GM19455 (cell line): ENCODE results near the gene BTBD16.
A peak's percentile ranks its signal among the peaks of the same experiment; 100 is the strongest.

Experiments used
- ATAC-seq: cut with Tn5 transposase; IDR thresholded peaks from one replicate; pipeline ENCODE4 v1.9.1; 2021; ENCODE audit not compliant: unreplicated experiment

BTBD16 gene

DNA sequence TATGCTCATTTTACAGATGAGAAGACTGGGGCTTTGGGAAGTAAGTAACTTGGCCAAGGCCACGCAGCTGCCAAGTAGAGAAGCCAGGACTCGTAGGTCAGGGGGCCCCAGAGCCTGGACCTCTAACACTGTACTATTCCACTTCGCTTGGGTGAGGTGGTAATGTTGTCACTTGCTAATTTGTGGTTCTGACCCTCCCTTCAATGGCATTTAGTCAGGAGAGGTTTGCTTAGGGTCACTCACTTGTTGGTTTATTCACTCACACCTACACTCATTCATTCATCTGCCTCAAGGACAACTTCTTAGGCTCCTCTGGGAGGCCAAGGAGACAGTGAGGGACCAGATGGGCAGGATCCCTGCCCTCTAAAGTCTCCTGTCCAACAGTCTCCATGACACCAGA, 21.3 kb downstream of the BTBD16 start:
- no peak for ATAC-seq

DNA sequence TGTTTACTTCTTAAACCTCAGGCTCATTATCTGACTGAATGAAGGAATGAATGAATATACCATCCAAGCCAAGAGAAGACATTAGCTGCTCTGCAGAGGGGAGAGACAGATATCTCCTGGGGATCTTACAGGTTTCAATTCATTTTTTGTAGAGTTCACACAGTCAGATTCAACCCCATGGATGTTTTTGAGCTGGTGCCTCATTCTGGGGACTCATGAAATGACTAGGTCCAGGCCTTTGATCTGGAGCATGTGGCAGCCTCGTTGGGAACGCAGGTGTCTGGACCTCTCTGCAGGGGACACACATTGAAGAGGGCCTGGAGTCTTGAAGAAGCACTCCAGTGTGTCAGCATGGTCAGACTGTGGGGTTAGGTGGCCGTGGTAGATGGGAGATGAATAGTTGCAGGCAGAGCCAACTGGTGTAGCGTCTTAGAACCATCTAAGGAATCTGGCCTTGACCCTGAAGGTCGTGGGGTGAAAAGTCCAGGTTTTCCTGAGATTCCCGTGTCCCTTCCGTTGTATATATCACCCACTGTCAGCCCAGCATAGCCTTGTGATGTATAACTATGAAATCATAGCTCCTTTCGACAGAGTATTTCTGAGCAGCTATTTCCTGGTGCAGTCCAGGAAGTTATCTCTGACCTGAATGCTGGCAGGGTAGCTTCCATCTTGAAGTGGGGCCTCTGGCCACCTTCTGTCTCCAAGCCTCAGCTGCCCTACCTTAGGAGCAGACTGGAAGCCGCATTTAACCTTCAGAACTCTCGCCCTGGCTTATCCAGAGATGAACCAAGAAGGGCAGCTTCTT, 22.3 kb downstream of the BTBD16 start:
- ATAC-seq: no peak

DNA sequence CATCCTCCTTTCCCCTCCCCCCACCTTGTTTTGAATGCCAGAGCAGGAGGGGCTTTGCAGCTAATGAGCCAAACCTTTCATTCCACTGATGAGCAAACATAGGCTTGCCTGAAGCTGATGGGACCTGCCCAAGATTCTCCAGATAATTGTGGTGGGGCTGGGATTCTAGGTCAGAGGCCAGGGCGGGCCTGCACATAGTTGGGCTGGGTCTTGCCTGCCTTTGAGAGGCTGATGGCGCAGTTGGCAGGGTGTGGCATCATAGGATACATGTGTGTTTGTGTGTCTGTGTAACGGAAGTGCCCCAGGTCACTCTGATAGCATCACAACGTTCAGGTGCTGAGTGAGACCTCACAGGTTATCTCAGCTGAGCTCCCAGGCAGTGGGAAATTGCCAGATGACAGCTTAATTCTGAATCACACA, 22.9 kb downstream of the BTBD16 start:
- no peak for ATAC-seq

DNA sequence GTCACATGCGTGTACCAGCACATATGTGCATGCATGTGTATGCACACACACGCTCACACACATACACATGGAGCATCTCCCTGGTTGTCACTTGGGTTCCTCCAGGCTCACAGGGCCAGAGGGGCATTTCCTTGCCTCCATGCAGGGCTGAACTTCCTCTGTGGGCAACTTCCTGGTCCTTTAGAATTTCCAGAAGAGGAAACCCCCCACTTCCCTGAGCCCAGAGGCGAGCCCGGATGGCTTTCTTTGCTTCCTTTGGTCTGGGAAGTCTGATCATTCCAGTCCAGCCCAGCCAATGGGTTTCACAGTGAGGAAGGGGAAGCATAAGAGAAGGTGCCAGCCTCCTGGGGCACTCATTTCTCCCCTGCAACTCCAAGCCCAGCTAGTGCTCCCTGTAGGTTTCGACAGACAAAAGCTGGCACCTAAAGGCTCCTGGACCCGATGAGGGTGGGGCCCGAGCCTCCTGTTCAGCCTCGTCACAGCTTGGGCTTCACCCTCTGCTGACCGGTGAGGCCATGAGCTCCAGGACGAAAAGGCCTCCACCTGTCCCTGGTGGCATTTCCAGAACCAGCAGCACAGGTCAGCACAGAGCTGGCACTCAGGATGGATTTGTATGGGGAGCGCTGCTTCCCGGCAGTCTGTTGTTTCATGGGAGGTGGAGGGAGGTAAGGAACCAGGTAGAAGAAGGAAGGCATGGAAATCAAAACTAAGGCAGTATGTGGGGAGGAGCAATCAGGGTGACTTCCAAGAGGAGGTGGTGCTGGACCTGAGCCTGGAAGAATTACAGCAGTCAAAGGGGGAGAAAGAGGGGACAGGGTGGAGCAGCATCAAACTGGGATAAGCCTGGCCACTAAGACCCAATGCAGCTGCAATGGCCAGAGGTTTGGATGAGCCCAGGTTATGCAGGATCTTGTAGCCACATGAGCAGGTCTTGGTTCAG, 23.7 kb downstream of the BTBD16 start:
- ATAC-seq: no peak

DNA sequence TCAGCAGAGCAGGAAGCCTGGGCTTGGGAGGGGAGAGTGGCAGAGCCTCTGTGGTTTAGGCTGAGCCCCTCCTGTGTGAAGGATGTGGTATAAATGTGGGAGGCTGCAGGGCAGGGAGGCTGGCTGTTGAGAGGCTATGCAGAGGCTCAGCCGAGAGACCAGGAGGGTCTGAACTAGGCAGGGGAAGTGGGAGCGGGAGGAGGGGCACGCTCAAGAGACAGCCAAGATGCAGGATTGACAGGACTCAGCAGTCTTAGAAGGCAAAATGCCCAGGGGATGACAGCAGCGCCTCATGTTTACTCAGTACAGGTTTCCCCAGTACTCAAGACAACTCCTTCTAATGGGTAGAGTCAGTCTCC, 24.3 kb downstream of the BTBD16 start:
- ATAC-seq: no peak

DNA sequence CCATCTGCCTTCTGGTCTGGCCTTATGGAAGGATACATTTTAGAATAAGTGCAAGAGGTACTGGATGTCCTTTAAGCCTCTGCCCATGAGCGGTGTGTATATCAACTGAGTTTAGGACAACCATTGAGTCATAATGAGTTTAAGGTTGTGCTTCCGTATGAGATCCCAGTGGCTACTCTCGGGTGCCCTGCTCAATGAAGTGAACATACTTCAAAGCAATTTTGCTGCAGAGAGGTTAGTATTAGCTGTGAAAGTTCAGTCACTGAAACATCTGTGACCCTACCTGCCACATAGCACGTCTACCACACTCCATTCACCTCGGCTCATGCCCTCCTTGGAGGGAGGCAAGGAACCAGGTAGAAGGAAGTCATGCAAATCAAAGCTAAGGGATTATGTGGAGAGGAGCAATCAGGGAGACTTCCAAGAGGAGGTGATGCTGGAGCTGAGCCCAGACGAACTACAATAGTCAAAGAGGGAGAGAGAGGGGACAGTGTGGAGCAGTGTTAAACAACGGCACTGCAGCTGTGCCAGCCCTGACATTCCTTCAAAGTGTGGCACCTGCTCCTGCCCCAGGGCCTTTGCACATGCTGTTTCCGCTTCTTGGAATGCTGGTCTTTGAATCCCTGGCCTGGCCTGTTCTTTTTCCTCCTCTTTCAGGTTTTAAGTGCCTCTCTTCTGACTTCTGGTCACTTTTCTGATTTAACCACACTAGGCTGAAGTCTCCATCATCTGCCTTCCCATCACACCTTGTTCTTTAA, 25.4 kb downstream of the BTBD16 start:
- ATAC-seq: no peak

DNA sequence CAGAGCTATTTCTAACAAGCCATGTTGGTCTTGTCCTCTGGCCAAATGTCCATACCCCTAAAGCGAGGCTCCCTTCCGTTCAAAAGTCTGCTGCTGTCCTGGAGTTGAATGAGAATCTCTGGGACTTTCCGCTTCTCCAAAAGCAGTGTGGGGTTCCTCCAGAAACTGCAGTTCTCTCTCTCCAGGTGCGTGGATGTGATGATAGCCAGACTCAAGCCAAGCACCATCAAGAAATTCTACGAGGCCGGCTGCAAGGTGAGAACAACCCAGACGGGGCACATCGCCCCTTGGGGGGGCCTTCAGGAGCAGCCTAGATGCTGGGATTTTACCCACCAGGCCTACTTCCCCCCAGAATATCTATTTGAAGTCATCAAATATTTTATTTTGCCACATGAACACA, 26.5 kb downstream of the BTBD16 start:
- ATAC-seq: no peak

DNA sequence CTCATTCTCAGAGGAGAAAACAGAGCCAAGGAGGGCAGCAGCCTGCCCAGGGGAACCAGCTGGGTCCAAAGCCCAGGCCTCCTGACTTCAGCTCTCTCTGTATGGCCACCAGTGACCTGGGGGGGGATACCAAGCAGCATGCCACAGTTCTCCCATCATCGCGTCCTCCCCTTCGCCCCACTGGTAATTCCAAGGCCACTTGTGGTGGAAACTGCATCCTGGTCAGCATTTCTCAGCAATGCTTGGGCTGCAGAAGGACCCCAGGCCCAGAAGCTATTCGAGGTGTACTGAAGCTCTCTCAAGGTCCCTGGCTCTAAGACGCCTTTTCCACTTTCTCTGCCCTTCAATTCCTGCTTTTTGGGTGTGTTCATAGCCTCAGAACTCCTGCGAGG, 27.1 kb downstream of the BTBD16 start:
- ATAC-seq: no peak

DNA sequence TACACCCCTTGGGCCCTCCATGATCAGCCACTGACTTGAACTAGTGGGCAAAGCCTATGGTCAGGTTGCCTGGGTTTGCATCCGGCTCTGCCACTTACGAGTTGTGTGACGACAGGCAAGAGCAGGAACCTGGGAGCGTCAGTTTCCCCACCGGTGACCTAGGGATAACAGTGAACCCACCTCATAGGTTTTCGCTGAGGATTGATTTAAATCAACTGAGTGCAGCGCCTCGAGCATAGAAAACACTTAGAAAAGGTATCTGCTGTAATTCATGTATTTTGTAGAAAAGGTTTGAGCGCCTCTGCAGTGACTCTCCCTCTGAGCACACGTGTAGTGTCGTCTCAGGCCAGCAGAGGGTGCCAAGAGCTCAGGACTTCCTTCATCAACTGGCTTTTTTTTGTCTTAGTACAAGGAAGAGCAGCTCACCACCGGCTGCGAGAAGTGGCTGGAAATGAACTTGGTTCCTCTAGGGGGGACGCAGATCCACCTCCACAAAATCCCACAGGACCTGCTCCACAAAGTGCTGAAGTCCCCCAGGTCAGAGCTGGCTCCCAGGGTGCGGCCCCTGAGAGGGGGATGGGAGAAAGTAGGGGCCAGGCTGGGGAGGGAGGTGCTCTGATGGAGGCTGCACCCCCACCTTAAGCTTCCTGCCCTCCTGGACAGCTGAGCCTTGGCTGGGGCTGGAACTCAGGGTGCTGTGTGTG, 27.7 kb downstream of the BTBD16 start:
- peak; percentile 67 for ATAC-seq

DNA sequence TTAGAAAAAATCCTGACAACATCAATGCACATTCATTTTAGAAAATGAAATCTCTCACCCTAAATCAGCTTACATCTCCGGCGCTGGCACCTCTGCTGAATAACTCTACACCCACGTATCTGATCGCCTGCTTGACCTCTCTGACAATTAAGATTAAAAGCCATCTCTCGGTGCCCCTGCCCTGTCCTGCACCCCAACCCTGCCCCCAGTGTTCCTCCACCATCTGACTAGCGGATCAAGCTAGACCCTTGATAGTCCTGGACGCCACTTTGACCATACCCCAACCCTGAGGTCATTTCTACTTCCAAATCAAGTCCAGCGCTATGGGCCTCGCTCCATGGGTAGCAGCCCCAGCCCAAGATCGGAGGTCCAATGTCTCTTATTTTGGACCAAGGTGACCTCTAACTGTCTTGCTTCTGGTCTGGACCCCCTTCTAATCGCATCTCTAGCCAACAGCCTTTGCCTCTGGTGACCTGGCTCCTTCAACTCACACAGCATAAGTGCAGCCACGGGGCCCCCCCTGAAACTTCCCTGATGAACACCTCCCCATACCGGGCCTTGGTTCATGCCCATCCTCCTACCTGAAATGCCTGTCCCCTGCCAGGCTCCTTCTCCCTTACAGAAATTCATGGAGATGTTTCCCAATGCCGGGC, 28.5 kb downstream of the BTBD16 start:
- no peak for ATAC-seq

DNA sequence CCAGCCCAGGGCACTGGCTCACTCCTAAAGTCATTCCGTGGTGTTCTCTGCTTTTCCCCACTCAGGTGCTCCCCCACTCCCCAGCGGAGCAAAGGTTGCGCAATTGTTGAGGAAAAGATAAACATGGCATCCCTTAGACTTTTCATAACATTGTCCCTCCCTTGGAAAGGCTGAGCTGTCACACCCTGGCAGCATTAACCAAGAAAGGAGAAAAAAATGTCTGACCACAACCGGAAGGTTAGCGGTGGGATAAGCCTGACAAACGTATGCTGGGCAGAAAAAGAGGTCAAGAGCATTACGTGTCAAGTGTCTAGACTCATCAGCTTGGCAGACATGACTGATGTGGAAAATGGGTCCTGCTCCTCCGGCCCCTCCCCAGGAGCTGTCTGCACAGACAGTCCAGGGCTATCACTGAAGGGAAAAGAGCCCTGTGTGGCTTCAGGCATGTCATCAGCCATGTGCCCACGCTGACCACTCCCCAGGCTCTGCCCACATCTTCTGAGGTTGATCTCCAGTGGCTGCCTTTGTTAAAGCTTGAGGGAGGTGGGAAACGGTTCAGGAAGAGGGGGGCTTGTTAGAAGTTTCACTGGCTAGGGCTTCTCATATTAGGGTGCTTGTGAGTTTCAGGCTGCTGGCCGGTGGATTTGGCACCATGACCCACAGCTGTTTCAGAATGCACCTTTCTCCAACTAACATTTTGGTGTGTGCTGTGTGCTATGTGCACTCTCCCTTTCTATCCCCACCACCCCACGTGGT, 30.1 kb downstream of the BTBD16 start:
- ATAC-seq: no peak

DNA sequence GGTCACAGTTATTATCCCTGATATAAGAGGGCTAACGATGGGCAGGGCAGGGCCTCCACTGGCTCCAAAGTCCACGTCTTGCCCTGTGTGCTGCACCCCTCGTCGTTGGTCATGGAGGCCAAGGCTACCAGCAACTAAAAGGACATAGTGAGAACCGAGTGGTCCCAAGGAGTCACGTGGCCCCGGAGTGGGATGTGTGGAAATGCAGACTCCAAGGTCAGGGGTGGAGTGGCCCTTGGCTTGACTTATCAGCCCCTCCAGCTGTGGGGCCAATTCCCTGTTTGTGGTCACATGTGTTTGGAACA, 30.7 kb downstream of the BTBD16 start:
- no peak for ATAC-seq

DNA sequence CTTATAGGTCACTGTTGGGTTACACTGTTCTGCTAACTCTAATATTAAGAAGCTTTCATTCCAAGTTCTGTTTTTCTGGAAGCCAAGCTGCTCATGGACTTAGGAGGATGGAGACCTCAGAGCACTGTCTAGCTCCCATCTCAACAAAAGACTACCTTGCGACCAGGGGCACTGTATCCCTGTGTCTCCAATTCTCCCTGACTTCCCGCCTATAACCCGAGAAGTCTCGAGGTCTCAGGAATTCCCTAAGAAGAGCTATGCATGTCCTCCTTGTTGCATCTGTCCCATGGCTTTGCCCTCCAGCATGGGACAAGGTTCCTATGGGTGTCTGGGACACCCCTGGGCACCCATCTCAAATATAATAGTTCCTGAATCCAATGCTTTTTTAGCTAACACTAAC, 31.2 kb downstream of the BTBD16 start:
- no peak for ATAC-seq

DNA sequence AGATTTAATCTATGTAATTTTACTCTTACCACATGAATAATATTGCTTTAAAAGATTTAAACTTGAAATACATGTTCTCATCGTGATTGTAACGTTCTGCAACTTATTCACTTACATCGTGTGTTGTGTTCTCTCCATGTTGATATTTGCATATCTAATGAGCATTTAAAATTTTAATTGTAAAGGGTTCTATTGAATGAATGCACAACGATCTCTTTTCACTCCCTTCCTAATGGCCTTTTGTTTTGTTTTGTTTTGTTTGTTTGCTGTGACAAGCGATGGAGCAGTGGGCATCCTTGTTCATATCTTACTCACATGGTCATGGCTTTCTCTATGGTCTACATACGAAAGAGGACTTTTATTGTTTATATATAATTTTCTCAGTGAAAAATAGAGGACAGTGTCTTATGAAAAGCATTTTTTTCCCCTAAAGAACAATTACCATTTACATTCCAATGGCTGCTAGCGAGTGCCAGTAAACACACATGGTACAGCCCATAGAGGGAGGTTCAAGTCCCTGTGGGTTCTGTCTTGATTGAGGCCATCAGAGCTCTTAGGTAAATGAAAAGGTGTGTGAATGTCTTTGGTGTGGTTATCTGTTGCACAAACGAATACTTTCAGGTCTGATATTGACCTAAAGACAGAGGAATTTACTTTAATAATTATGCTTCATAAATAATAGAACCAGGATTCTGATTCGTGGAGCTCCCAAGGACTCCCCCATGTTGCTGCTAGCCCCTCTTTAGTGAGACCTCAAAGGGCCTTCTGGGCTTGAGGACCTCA, 32.4 kb downstream of the BTBD16 start:
- ATAC-seq: no peak

DNA sequence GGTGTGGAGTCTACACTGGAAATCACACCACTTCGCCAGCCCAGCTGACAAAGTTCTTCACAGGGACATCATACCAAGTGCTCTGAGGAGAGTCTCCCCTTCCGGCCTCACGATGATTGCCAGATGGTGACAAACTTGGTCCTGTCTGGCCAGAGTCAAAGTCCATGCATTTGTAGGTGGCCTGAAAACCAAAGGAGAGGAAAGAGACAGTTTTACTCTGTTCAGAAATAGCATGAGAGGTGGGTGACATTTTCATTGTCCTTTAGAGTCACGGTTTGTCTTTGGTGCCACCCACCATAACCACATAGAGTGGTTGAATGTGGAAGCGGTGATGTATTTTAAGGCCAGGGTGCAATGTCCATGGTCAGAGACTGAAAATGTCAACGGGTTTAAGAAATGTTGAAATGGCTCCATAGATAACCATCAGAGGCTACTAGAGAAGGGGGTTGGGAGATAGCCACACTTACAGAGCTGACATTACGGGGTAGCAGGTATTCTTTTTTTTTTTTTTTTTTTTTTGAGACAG, 33.0 kb downstream of the BTBD16 start:
- no peak for ATAC-seq

DNA sequence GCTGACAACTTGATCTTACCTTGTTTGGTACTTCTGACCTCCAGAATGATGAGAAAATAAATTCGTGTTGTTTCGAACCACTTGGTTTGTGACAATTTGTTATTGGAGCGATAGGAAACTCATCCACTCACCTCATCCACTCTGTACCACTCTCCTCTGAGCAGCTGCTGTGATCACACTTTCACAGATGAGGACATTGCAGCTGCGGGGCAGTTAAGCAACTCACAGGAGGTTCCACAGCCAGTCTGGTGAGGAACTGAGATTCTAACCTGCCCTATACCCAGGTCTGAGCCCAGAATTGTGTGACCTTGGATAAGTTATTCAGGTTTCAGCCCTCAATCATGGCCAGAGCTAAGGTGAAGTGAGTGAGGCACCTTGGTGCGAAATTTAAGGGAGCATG, 35.2 kb downstream of the BTBD16 start:
- no peak for ATAC-seq

DNA sequence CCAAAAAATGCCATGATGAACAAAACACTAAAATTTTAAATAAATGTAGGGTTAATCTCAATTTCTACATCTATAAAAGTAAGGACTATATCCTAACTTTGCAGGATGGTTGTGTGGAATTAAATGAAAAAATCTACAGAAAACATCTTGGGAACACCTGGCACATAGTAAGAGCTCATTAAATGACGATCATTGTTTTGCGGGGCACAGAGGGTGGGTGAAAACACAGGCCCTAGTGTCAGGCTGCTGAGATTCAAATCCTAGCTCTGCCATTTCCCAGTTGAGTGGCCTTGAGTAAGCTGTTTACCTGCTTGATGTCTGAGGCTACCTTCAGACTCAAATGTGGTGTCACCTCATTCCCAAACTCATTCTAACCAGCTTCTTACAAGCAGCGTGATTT, 35.6 kb downstream of the BTBD16 start:
- ATAC-seq: no peak

DNA sequence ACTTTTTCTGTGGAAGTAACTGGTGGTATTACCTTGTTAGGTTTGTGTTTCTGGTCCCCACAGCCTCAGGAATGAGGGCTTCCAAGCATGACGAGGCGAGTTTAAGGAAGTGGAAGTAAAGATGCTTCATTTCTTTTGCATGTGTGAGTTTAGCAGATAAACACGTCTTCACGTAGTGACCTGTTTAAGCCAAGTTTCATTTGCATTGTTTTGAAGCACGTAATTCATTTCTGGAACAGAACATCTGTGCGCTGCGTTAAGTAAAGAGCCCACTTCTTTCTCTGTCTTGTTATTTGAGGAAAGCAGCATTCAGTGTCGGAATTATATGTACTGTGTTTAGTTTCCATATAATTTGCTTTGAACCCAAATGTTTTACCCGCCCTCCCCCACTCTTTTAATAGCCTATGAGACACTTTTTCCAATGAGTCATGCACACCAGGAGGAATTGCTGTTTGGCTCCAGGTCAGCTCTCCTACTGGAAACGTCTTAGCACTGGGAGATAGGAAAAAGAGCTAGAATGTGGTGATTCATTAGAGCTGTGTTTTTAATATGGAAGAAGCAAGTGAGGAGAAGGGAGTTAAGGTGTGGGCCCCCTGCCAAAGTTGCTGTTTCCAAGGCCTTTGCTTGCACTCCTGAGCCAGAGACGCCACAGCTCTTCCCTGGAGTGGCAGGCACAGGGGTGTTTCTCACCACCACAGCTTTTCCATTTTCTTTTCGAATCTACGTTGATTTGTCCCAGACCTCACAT, 36.7 kb downstream of the BTBD16 start:
- ATAC-seq: peak; percentile 52
